Activated CD4-positive, alpha-beta memory T cell treated with anti-CD3 and anti-CD28 coated beads for 36 hours (primary cell): ENCODE measurements around the gene LOXL1. TPM values are rescaled to one million over a fixed set of nuclear protein-coding genes. Genes with fewer than 3 reads are reported as not detected.

Experiments used
- CTCF ChIA-PET: fragments of 350-600 bp; sonication (Branson Sonifier 250); formaldehyde crosslinking; loops from one replicate; lab custom pipeline; 2021; ENCODE audit warnings: antibody characterized with exemption, inconsistent platforms; lab: Charles Lee
- POLR2A ChIA-PET: fragments of 350-600 bp; sonication (Branson Sonifier 250); formaldehyde crosslinking; loops from one replicate; lab custom pipeline; 2021; ENCODE audit warnings: antibody characterized with exemption; lab: Charles Lee
- DNase-seq: peaks from one replicate; pipeline ENCODE4 v3.0.0-alpha.2; 2020
- H3K27ac Mint-ChIP-seq: one replicate; pipeline ENCODE4 v1.8.0; 2021; ENCODE audit warnings: mixed read lengths
- H3K27me3 Mint-ChIP-seq: one replicate; pipeline ENCODE4 v1.8.0; 2021; ENCODE audit warnings: mixed read lengths
- H3K36me3 Mint-ChIP-seq: one replicate; pipeline ENCODE4 v1.8.0; 2021; ENCODE audit warnings: mixed read lengths
- H3K4me1 Mint-ChIP-seq: one replicate; pipeline ENCODE4 v1.8.0; 2021; ENCODE audit warnings: low read depth, mixed read lengths
- H3K4me3 Mint-ChIP-seq: one replicate; pipeline ENCODE4 v1.8.0; 2021; ENCODE audit warnings: mild to moderate bottlenecking, mixed read lengths
- H3K9me3 Mint-ChIP-seq: one replicate; pipeline ENCODE4 v1.8.0; 2021; ENCODE audit warnings: mixed read lengths
- intact Hi-C: fragments of 100-400 bp; cut with micrococcal nuclease; formaldehyde crosslinking; loops from one replicate; pipeline ENCODE4 v1.15.1; 2023
- total RNA-seq, 2 experiments: library from RNA; stranded (reverse); gene quantifications; one replicate each; pipeline ENCODE4 v1.2.3, GENCODE V29; 2021

Gene LOXL1
- total RNA-seq, 2 experiments from 2014 or later, result 2.5 to 3.3 TPM

- Mint-ChIP-seq H3K27ac (no peak overlapping the region), H3K36me3 (peaks cover 4% of the 10 kb centered on the region), H3K27me3 (no peaks in the 10 kb centered on the region), H3K9me3 (no peaks in the 10 kb centered on the region), H3K4me1 (peaks cover 5% of the 10 kb centered on the region), H3K4me3 (no peak overlapping the region)
- intact Hi-C loops, result no loop called here
- ChIA-PET CTCF (interaction anchor here (1.0 to 9.1 kb wide), 4 partner anchors 15 to 38 kb away, joined by 4 to 107 read pairs (median 4); partner anchors contain the start of gene TBC1D21), POLR2A (no interaction called here)
- DNase-seq, result no peak
These were observed 14.1 kb upstream of the LOXL1 start for GRCh38 chr15:73912030-73912596.

- intact Hi-C loops, result no loop called here
- ChIA-PET CTCF (interaction anchor here (1.4 to 9.1 kb wide), 4 partner anchors 14 to 40 kb away, joined by 5 to 107 read pairs (median 5); partner anchors contain the start of gene TBC1D21), POLR2A (no interaction called here)
- DNase-seq, result no peak
- H3K27ac Mint-ChIP-seq, result no peak overlapping the region
- H3K9me3 Mint-ChIP-seq, result peaks cover 12% of the 10 kb centered on the region
- H3K27me3 Mint-ChIP-seq, result no peaks in the 10 kb centered on the region
- peaks cover 7% of the 10 kb centered on the region for H3K4me1 Mint-ChIP-seq
- no peak overlapping the region for H3K4me3 Mint-ChIP-seq
- peaks cover 18% of the 10 kb centered on the region for H3K36me3 Mint-ChIP-seq
These were observed 12.1 kb upstream of the LOXL1 start for GRCh38 chr15:73914145-73914544.

- Mint-ChIP-seq H3K27me3 (no peaks in the 10 kb centered on the region), H3K9me3 (peaks cover 12% of the 10 kb centered on the region), H3K27ac (no peak overlapping the region), H3K4me1 (peaks cover 13% of the 10 kb centered on the region), H3K36me3 (peaks cover 20% of the 10 kb centered on the region), H3K4me3 (no peak overlapping the region)
- DNase-seq, result no peak
- CTCF ChIA-PET, result interaction anchor here (0.8 to 1.5 kb wide), 3 partner anchors 13 to 41 kb away, joined by 3 to 5 read pairs (median 5); partner anchors contain the start of gene TBC1D21
- POLR2A ChIA-PET, result interaction anchor here (0.7 to 0.8 kb wide), 2 partner anchors 97 to 268 kb away, joined by 3 to 4 read pairs; no protein-coding TSS in a partner anchor
- intact Hi-C loops, result no loop called here
These were observed 11.2 kb upstream of the LOXL1 start for GRCh38 chr15:73915082-73915481.

GRCh38 chr15:73918784-73919183 lies 7.5 kb upstream of the LOXL1 start:
- DNase-seq, result no peak
- peaks cover 38% of the 10 kb centered on the region for H3K4me1 Mint-ChIP-seq
- peaks cover 12% of the 10 kb centered on the region for H3K9me3 Mint-ChIP-seq
- no peak overlapping the region for H3K27ac Mint-ChIP-seq
- intact Hi-C loops, result no loop called here
- H3K36me3 Mint-ChIP-seq, result peaks cover 20% of the 10 kb centered on the region
- H3K27me3 Mint-ChIP-seq, result no peaks in the 10 kb centered on the region
- POLR2A ChIA-PET, result no interaction called here
- no peak overlapping the region for H3K4me3 Mint-ChIP-seq
- CTCF ChIA-PET, result interaction anchor here (1.8 to 2.5 kb wide), 2 partner anchors 9 to 11 kb away, joined by 6 to 14 read pairs; no protein-coding TSS in a partner anchor

- no peaks in the 10 kb centered on the region for H3K27me3 Mint-ChIP-seq
- CTCF ChIA-PET, result interaction anchor here (1.1 to 2.4 kb wide), 4 partner anchors 9 to 25 kb away, joined by 3 to 11 read pairs (median 3); no protein-coding TSS in a partner anchor
- H3K36me3 Mint-ChIP-seq, result peaks cover 20% of the 10 kb centered on the region
- no peak overlapping the region for H3K4me3 Mint-ChIP-seq
- no peak for DNase-seq
- peaks cover 12% of the 10 kb centered on the region for H3K9me3 Mint-ChIP-seq
- H3K4me1 Mint-ChIP-seq, result peaks cover 42% of the 10 kb centered on the region
- intact Hi-C loops, result loop anchor here (2.0 kb wide), 1 partner anchor 45 kb away; no protein-coding TSS in a partner anchor
- peak overlapping the region; percentile 81 for H3K27ac Mint-ChIP-seq
- POLR2A ChIA-PET, result no interaction called here
These were observed 6.6 kb upstream of the LOXL1 start for GRCh38 chr15:73919706-73920105.

- Mint-ChIP-seq H3K4me1 (peaks cover 53% of the 10 kb centered on the region), H3K36me3 (peaks cover 16% of the 10 kb centered on the region), H3K27me3 (no peaks in the 10 kb centered on the region), H3K9me3 (peaks cover 12% of the 10 kb centered on the region), H3K27ac (peak overlapping the region; percentile 81), H3K4me3 (no peak overlapping the region)
- intact Hi-C loops, result loop anchor here (2.0 kb wide), 1 partner anchor 43 kb away; no protein-coding TSS in a partner anchor
- peak; percentile 58 for DNase-seq
- CTCF ChIA-PET, result interaction anchor here (1.1 to 2.4 kb wide), 2 partner anchors 13 to 14 kb away, joined by 7 to 11 read pairs; no protein-coding TSS in a partner anchor
- POLR2A ChIA-PET, result no interaction called here
These were observed 4.9 kb upstream of the LOXL1 start for GRCh38 chr15:73921254-73921925.

GRCh38 chr15:73922186-73923151 lies 3.8 kb upstream of the LOXL1 start:
- H3K4me3 Mint-ChIP-seq, result no peak overlapping the region
- POLR2A ChIA-PET, result no interaction called here
- no peak for DNase-seq
- CTCF ChIA-PET, result interaction anchor here (0.7 to 2.9 kb wide), 5 partner anchors 15 to 633 kb away, joined by 3 to 15 read pairs (median 5); no protein-coding TSS in a partner anchor
- peaks cover 16% of the 10 kb centered on the region for H3K36me3 Mint-ChIP-seq
- intact Hi-C loops, result no loop called here
- H3K27ac Mint-ChIP-seq, result peak overlapping the region; percentile 81
- peaks cover 12% of the 10 kb centered on the region for H3K9me3 Mint-ChIP-seq
- H3K4me1 Mint-ChIP-seq, result peaks cover 53% of the 10 kb centered on the region
- H3K27me3 Mint-ChIP-seq, result no peaks in the 10 kb centered on the region

GRCh38 chr15:73923156-73923487 lies 3.1 kb upstream of the LOXL1 start:
- Mint-ChIP-seq H3K27ac (peak overlapping the region; percentile 87), H3K4me1 (peaks cover 56% of the 10 kb centered on the region), H3K9me3 (peaks cover 9% of the 10 kb centered on the region), H3K36me3 (peaks cover 12% of the 10 kb centered on the region), H3K4me3 (no peak overlapping the region), H3K27me3 (no peaks in the 10 kb centered on the region)
- intact Hi-C loops, result no loop called here
- POLR2A ChIA-PET, result no interaction called here
- no peak for DNase-seq
- CTCF ChIA-PET, result interaction anchor here (1.2 to 2.9 kb wide), 4 partner anchors 11 to 287 kb away, joined by 3 to 15 read pairs (median 4); no protein-coding TSS in a partner anchor

- intact Hi-C loops, result loop anchor here (2.0 kb wide), 1 partner anchor 71 kb away; the partner anchor contains the start of gene PML
These were observed 2.6 kb upstream of the LOXL1 start for GRCh38 chr15:73923488-73924164.

GRCh38 chr15:73924171-73924921 lies 1.9 kb upstream of the LOXL1 start:
- DNase-seq, result peak; percentile 48
- Mint-ChIP-seq H3K27ac (peak overlapping the region; percentile 87), H3K4me3 (peak overlapping the region; percentile 25), H3K4me1 (peaks cover 64% of the 10 kb centered on the region), H3K9me3 (no peaks in the 10 kb centered on the region), H3K27me3 (no peaks in the 10 kb centered on the region), H3K36me3 (peaks cover 2% of the 10 kb centered on the region)
- CTCF ChIA-PET, result interaction anchor here (1.0 to 2.9 kb wide), 6 partner anchors 10 to 70 kb away, joined by 3 to 15 read pairs (median 4); partner anchors contain the start of gene PML
- intact Hi-C loops, result loop anchor here (2.0 kb wide), 1 partner anchor 70 kb away; the partner anchor contains the start of gene PML
- POLR2A ChIA-PET, result no interaction called here

More at GRCh38 chr15:73923488-73924164, 2.6 kb upstream of the LOXL1 start:
- ChIA-PET CTCF (interaction anchor here (1.0 to 2.9 kb wide), 6 partner anchors 10 to 287 kb away, joined by 3 to 15 read pairs (median 4); partner anchors contain the start of gene PML), POLR2A (no interaction called here)
- no peaks in the 10 kb centered on the region for H3K27me3 Mint-ChIP-seq
- peaks cover 7% of the 10 kb centered on the region for H3K36me3 Mint-ChIP-seq
- no peak for DNase-seq
- H3K27ac Mint-ChIP-seq, result peak overlapping the region; percentile 87
- H3K4me1 Mint-ChIP-seq, result peaks cover 58% of the 10 kb centered on the region
- H3K4me3 Mint-ChIP-seq, result no peak overlapping the region
- H3K9me3 Mint-ChIP-seq, result peaks cover 4% of the 10 kb centered on the region
